HG03175 (cell line): Measurements from ENCODE around the gene PGGHG.
"Not testable (repeated sequence)": the region's sequence is repeated elsewhere in the genome, so short reads cannot be mapped to it uniquely, and the experiment has no call there.

Experiments
- ATAC-seq: cut with Tn5 transposase; IDR thresholded peaks from one replicate; pipeline ENCODE4 v1.9.1; 2021; ENCODE audit warnings: mild to moderate bottlenecking, moderate library complexity; ENCODE audit not compliant: unreplicated experiment

Gene PGGHG

DNA sequence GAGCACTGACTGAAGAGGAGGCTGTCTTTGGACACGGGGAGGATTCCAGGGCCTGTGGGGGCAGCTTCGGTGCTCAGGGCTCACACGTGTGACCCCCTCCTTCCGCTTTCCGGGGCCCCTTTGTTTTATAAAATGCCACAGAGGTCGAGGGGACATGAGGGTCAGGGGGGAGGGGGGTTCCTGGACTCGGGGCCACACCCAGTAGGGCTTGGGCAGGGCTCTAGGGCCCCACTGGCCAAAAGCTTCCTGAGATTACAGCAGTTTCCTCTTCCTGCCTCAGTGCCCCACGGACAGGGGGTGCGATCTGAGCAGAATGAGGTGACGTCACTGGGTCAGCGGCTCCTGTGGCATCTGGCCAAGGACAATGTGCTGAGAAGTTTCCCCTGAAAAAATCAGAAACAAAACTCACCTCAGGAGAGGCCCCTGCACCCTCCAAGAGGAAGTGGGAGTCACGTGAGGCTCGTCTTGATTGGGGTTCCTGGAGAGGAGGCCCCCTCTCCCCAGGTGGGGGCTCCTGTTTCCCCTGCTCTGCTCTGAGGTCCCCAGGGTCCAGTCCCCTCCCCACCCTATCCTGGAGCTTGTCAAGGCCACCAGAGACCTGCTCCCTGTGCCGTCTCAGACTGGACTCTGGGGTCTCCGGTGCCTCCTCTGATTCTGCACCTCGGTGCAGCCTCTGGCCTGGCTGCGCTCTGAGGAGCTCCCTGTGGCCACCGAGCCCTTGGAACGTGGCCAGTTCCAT, 38.1 kb downstream of the PGGHG start:
- peak; percentile 85 for ATAC-seq

DNA sequence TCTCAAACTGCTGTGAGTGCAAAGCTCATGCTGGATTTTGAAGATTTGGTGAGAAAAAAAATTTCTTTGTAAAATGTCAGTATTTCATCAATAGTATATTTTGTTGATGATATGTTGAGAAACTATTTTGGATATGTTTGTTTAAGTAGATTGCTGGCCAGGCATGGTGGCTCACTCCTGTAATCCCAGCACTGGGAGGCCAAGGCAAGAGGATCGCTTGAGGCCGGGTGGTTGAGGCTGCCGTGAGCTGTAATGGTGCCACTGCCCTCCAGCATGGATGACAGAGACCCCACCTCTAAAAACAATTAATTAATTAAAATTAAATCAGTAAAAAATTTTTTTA, 38.6 kb downstream of the PGGHG start:
- no peak for ATAC-seq

DNA sequence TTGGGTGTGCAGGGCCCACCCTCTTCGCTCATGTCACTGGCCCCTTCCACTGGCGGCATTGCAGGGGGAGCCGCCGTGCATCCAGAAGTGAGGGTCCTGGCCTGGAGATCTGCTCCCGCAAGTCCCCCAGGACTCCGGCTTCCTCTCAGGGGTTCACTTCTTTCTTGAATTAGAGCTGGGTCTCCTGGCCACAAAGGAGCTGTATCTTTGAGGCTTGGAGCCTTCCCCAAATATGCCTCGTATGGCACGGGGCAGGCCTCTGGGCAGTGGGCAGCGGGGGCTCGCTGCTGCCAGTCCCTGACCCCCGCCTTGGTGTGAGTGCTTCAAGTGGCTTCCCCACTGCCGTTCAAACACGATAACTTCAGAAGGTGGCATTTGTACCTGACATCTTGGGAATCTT, 39.1 kb downstream of the PGGHG start:
- no peak for ATAC-seq

GRCh38 chr11:328516-329100, 39.7 kb downstream of the PGGHG start:
- not testable (repeated sequence) for ATAC-seq

DNA sequence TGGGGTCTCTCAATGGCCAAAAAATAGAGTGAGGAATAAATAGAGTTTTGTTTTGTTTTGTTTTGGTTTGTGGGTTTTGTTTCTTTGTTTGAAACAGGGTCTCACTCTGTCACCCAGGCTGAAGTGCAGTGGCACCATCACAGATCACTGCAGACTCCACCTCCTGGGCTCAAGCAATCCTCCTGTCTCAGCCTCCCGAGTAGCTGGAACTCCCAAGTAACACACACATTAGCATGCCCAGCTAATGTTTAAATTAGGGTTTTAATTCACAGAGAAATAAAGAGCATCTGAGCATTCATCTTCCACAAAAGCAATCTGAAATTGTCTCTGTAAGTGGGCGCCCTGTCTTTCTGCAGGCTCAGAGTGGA, 40.9 kb downstream of the PGGHG start:
- ATAC-seq: no peak

- no peak for ATAC-seq
Measured at GRCh38 chr11:330307-330693, 41.4 kb downstream of the PGGHG start.

DNA sequence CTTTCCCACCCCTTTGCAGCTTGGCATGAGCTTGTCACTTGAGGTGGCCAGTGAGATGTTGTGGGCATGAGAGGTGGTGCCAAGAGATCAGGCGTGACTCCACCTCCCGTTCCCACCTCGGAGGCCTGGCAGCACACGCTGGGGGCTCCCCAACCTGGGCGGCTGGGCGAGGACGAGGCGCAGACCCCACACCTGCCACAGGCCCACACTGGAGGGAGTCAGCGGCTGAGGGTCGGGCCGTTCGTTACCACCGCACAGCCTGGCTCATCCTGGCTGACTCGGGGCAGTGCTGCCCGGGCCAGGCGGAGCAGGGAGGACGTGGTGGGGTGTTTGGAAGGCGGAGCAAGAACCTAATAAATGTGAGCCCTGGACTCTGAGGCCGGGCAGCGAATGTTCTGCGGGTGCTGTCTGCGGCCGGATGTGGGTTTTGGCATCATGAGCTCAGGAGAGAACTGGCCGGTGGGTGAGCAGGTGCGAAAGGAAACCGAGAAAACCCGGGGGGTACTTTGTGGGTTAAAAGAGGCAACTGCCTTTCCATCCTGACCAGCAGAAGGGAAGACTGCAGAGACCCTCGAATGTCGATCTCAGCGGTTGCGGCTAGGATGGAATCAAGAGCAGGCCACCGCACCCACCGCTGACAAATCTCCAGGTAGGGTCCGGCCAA, 41.9 kb downstream of the PGGHG start:
- ATAC-seq: no peak

DNA sequence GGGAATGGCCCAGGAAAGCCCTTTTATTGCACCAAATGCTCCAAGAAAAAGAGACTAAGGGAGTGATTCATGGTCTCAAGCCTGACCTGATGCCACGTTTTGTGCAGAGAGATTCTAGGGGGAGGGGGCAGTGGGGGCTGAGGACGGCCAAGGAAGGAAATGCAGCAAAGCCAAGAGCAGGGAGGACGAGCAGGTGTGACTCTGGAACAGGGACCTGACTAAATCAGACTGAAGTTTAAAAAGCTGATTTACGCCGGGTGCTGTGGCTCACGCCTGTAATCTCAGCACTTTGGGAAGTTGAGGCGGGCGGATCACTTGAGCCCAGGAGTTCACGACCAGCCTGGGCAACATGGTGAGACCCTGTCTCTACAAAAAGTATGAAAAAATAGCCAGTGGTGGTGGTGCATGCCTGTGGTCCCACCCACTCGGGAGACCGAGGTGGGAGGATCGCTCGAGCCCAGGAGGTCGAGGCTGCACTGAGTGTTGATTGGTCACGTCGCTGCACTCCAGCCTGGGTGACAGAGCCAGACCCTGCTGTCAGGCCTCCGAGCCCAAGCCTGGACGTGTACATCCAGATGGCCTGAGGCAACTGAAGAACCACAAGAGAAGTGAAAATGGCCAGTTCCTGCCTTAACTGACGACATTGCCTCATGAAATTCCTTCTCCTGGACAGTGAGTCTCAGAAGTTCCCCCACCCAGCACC, 42.6 kb downstream of the PGGHG start:
- no peak for ATAC-seq

- ATAC-seq: no peak
Measured at GRCh38 chr11:332651-333480, 43.9 kb downstream of the PGGHG start.

- ATAC-seq: not testable (repeated sequence)
Measured at GRCh38 chr11:333616-334263, 44.8 kb downstream of the PGGHG start.

GRCh38 chr11:334264-334994, 45.5 kb downstream of the PGGHG start:
- no peak for ATAC-seq

DNA sequence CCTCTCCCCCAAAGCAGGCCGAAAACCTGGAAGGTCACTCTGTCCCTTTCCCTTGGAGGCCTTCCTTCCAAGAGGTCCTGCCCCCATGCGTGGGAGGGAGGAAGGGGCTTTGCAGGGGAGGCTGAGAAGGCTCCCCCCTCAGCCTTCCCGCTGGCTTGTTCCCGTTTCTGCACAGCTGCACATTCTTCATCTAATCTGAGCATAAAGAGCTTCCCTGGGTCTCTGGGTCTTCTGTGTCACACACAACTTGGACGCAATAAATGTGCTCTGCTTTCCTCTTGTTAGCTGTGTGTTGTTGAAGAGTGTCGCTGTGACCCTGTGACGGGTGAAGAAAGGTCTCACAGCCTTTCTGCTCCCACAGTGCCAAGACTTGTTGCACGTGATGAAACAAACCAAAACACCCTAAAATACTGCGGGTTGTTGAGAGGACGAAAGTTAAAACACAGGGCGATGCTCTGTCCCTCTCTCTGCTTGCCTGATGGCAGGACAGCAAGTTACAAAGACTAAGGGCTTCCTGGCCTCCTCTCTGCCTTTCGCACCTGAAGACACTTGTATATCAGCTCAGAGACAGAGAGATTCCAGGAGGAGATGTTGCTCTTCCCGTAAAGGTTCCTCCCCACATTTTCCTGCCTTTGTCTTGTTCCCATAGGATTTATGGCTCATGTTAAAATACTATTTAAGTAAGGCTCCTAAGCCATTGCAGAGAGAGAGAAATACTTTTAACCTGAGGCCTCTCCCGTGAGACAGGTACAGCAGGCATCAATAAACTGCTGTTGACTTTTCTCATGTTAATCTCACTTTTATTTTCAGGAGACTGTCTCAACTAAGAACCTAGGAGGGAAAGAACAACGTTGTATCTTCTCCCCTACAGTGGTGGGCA, 47.1 kb downstream of the PGGHG start:
- ATAC-seq: no peak

- no peak for ATAC-seq
Measured at GRCh38 chr11:336659-337198, 47.8 kb downstream of the PGGHG start.

GRCh38 chr11:337711-338110, 48.8 kb downstream of the PGGHG start:
- ATAC-seq: no peak

- no peak for ATAC-seq
Measured at GRCh38 chr11:339963-340362, 51.0 kb downstream of the PGGHG start.

DNA sequence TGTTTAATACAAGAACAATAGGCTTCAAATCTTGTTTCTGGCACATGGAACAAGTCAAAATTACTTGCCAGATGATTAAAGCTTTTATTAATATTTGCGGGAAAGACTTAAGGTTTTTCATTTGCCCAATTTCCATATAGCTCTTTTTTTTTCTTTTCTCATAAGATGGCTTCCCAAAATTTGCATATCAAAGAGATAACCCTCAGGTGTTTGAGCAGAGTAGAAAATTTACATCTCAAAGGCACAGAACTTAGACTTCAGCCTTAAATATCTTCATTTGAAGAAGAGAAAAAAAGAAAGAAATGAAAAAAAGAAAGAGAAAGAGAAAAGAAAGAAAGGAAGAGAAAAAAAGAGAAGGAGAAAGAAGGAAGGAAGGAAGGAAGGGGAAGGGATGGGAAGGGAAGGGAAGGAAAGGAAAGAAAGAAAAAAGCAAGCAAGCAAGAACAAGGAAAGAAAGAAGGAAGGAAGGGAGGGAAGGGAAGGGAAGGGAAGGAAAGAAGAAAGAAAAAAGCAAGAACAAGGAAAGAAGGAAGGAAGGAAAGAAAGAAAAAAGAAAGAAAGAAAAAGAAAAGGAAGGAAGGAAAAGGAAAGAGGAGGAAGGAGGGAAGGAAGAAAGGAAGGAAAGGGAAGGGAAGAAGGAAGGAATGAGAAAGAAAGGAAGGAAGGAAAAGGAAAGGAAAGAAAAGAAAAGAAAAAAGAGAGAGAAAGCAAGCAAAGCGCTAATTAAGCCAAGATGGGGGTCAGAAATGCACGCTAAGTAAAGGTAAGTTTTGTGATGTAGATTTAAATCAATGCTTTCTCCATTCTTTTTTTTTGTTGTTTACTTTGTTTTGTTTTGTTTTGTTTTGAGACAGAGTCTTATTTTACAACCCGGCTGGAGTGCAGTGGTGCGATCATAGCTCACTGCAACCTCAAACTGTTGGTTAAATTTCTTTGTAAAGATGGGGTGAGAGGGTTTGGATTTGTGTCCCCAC, 51.9 kb downstream of the PGGHG start:
- ATAC-seq: no peak

DNA sequence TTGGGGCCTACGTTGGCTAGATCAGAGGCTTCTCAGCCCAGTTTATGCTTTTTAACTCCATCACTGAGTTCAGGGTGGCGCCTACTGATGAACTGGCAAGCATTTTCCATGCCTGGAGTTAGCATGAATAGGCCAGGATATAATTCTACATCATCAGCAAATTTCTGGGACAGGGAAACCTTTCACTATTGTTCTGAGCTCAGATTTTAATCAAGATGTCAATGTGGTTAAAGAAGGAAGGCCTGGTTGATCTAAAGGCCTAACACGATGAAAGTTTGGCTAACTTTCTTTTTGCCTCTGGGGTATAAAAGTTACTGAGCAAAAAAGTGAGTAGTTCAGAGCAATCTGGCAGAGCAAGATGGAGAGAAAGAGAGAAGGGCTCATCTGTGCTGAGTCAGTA, 53.4 kb downstream of the PGGHG start:
- ATAC-seq: no peak
